Peyer's patch (tissue), 4 donors: ENCODE results near the gene ANKRD11.
"Not testable (repeated sequence)": the region's sequence is repeated elsewhere in the genome, so short reads cannot be mapped to it uniquely, and the experiment has no call there.

Source experiments
- CTCF ChIP-seq, 6 experiments: fragments of 450-650 bp in 4 of 6; fragments of 200-600 bp in 2 of 6; sonication (generic) in 1 of 6; IDR thresholded peaks; one replicate each; pipeline ENCODE4 v1.5.1; 2017 to 2019; ENCODE audit warnings: antibody characterized with exemption in 6 of 6, mild to moderate bottlenecking in 3 of 6, moderate library complexity in 1 of 6
- POLR2A ChIP-seq, 2 donors: fragments of 450-650 bp; IDR thresholded peaks; one replicate each; pipeline ENCODE4 v1.5.1; 2017; ENCODE audit warnings: antibody characterized with exemption in 2 of 2, mild to moderate bottlenecking in 2 of 2, moderate library complexity in 2 of 2

DNA sequence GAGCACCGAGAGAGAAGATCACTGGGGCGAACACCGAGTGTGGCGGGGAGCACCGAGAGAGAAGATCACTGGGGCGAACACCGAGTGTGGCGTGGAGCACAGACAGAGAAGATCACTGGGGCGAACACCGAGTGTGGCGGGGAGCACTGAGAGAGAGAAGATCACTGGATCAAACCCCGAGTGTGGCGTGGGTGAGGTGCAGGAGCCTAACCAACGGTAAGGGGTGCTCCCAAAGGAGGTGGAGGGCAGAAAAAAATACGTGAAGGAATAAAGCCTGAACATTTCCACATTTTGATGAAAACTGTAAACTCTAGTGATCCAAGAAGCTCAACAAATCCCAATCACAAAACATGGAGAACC is 100.2 kb downstream of the ANKRD11 start:
- not testable (repeated sequence) for TF ChIP-seq CTCF, POLR2A (IDR thresholded peaks at IDR 0.05)
